ENCODE results near the gene UBE2V1. TPM values are rescaled to one million over a fixed set of nuclear protein-coding genes. Genes with fewer than 3 reads are reported as not detected.
A peak's percentile ranks its signal among the peaks of the same experiment; 100 is the strongest.
"Not testable (repeated sequence)": the region's sequence is repeated elsewhere in the genome, so short reads cannot be mapped to it uniquely, and the experiment has no call there.

The UBE2V1 gene
- total RNA-seq, 2 experiments from 2014 or later: 153 to 154 TPM

- H3K36me3 Mint-ChIP-seq (ENCODE audit: low read depth): peaks cover 33% of the 10 kb centered on the region
- ChIA-PET POLR2A (interaction anchor here (1.2 to 1.5 kb wide), 2 partner anchors 13 to 94 kb away, joined by 3 to 4 read pairs; no protein-coding TSS in a partner anchor), CTCF (interaction anchor here (0.5 to 5.4 kb wide), 14 partner anchors 9 to 239 kb away, joined by 3 to 52 read pairs (median 5); partner anchors contain the start of gene PEDS1)
- no peaks in the 10 kb centered on the region for H3K27me3 Mint-ChIP-seq
- H3K27ac Mint-ChIP-seq: no peak overlapping the region
- H3K4me1 Mint-ChIP-seq: peaks cover 17% of the 10 kb centered on the region
- no peak for DNase-seq
- H3K9me3 Mint-ChIP-seq: no peaks in the 10 kb centered on the region
- no peak overlapping the region for H3K4me3 Mint-ChIP-seq
These were observed 27.8 kb downstream of the UBE2V1 start for GRCh38 chr20:50085146-50085480.

GRCh38 chr20:50083034-50083433 lies 29.9 kb downstream of the UBE2V1 start:
- DNase-seq: no peak
- ChIA-PET CTCF (interaction anchor here (1.2 to 5.4 kb wide), 5 partner anchors 12 to 105 kb away, joined by 3 to 52 read pairs (median 4); no protein-coding TSS in a partner anchor), POLR2A (interaction anchor here (0.7 to 1.2 kb wide), 2 partner anchors 104 to 105 kb away, joined by 3 to 4 read pairs; no protein-coding TSS in a partner anchor)
- Mint-ChIP-seq H3K36me3 (ENCODE audit: low read depth) (peaks cover 27% of the 10 kb centered on the region), H3K4me1 (peaks cover 16% of the 10 kb centered on the region), H3K9me3 (no peaks in the 10 kb centered on the region), H3K27me3 (no peaks in the 10 kb centered on the region), H3K4me3 (no peak overlapping the region), H3K27ac (no peak overlapping the region)

- H3K27ac Mint-ChIP-seq, H3K9me3 Mint-ChIP-seq, H3K27me3 Mint-ChIP-seq, DNase-seq, H3K4me3 Mint-ChIP-seq, POLR2A ChIA-PET: not testable (repeated sequence)
- CTCF ChIA-PET: interaction anchor here (5.4 kb wide), 1 partner anchor 11 kb away, joined by 52 read pairs; no protein-coding TSS in a partner anchor
- peaks cover 27% of the 10 kb centered on the region for H3K36me3 Mint-ChIP-seq (ENCODE audit: low read depth)
- H3K4me1 Mint-ChIP-seq: peaks cover 16% of the 10 kb centered on the region
These were observed 30.9 kb downstream of the UBE2V1 start for GRCh38 chr20:50082056-50082455.

- Mint-ChIP-seq H3K27ac (no peak overlapping the region), H3K9me3 (no peaks in the 10 kb centered on the region), H3K27me3 (no peaks in the 10 kb centered on the region), H3K4me1 (peaks cover 5% of the 10 kb centered on the region), H3K36me3 (ENCODE audit: low read depth) (peaks cover 17% of the 10 kb centered on the region), H3K4me3 (no peak overlapping the region)
- ChIA-PET POLR2A (no interaction called here), CTCF (interaction anchor here (1.5 kb wide), 1 partner anchor 91 kb away, joined by 3 read pairs; no protein-coding TSS in a partner anchor)
- DNase-seq: no peak
These were observed 34.9 kb downstream of the UBE2V1 start for GRCh38 chr20:50077818-50078601.

- no peaks in the 10 kb centered on the region for H3K36me3 Mint-ChIP-seq (ENCODE audit: low read depth)
- CTCF ChIA-PET: interaction anchor here (1.7 kb wide), 1 partner anchor 95 kb away, joined by 5 read pairs; no protein-coding TSS in a partner anchor
- H3K27me3 Mint-ChIP-seq: peaks cover 2% of the 10 kb centered on the region
- no peak overlapping the region for H3K27ac Mint-ChIP-seq
- POLR2A ChIA-PET: no interaction called here
- no peak for DNase-seq
- peaks cover 10% of the 10 kb centered on the region for H3K4me1 Mint-ChIP-seq
- H3K9me3 Mint-ChIP-seq: no peaks in the 10 kb centered on the region
- H3K4me3 Mint-ChIP-seq: no peak overlapping the region
These were observed 39.5 kb downstream of the UBE2V1 start for GRCh38 chr20:50073500-50073899.

GRCh38 chr20:50071039-50071888 lies 41.7 kb downstream of the UBE2V1 start:
- Mint-ChIP-seq H3K27ac (no peak overlapping the region), H3K36me3 (ENCODE audit: low read depth) (no peaks in the 10 kb centered on the region), H3K4me1 (peaks cover 4% of the 10 kb centered on the region), H3K9me3 (no peaks in the 10 kb centered on the region), H3K27me3 (peaks cover 2% of the 10 kb centered on the region), H3K4me3 (peak overlapping the region; percentile 33)
- DNase-seq: peak; percentile 91
- CTCF ChIA-PET: interaction anchor here (0.6 to 10.4 kb wide), 63 partner anchors 9 to 1084 kb away, joined by 3 to 300 read pairs (median 5); partner anchors contain the start of genes PEDS1, SNAI1 and SPATA2
- POLR2A ChIA-PET: interaction anchor here (0.6 to 1.9 kb wide), 7 partner anchors 9 to 95 kb away, joined by 3 to 11 read pairs (median 3); partner anchors contain the start of genes PEDS1 and SNAI1

GRCh38 chr20:50070361-50070760 lies 42.6 kb downstream of the UBE2V1 start:
- peaks cover 2% of the 10 kb centered on the region for H3K27me3 Mint-ChIP-seq
- H3K4me1 Mint-ChIP-seq: peaks cover 4% of the 10 kb centered on the region
- ChIA-PET CTCF (interaction anchor here (0.6 to 10.4 kb wide), 25 partner anchors 9 to 1083 kb away, joined by 3 to 300 read pairs (median 9); partner anchors contain the start of genes SNAI1 and SPATA2), POLR2A (interaction anchor here (1.5 to 1.9 kb wide), 2 partner anchors 92 to 94 kb away, joined by 3 to 11 read pairs; no protein-coding TSS in a partner anchor)
- no peaks in the 10 kb centered on the region for H3K36me3 Mint-ChIP-seq (ENCODE audit: low read depth)
- H3K4me3 Mint-ChIP-seq: no peak overlapping the region
- no peak for DNase-seq
- H3K27ac Mint-ChIP-seq: no peak overlapping the region
- no peaks in the 10 kb centered on the region for H3K9me3 Mint-ChIP-seq

GRCh38 chr20:50068041-50068651 lies 44.8 kb downstream of the UBE2V1 start:
- Mint-ChIP-seq H3K27me3 (peaks cover 2% of the 10 kb centered on the region), H3K27ac (no peak overlapping the region), H3K4me1 (peaks cover 4% of the 10 kb centered on the region), H3K4me3 (no peak overlapping the region), H3K9me3 (no peaks in the 10 kb centered on the region), H3K36me3 (ENCODE audit: low read depth) (no peaks in the 10 kb centered on the region)
- CTCF ChIA-PET: interaction anchor here (1.7 to 10.4 kb wide), 2 partner anchors 89 to 102 kb away, joined by 3 to 300 read pairs; partner anchors contain the start of gene SNAI1
- no peak for DNase-seq
- POLR2A ChIA-PET: interaction anchor here (0.9 kb wide), 1 partner anchor 172 kb away, joined by 3 read pairs; no protein-coding TSS in a partner anchor

GRCh38 chr20:50067461-50067860 lies 45.5 kb downstream of the UBE2V1 start:
- no peaks in the 10 kb centered on the region for H3K9me3 Mint-ChIP-seq
- peaks cover 2% of the 10 kb centered on the region for H3K27me3 Mint-ChIP-seq
- no peak overlapping the region for H3K4me3 Mint-ChIP-seq
- H3K4me1 Mint-ChIP-seq: peaks cover 4% of the 10 kb centered on the region
- no peaks in the 10 kb centered on the region for H3K36me3 Mint-ChIP-seq (ENCODE audit: low read depth)
- CTCF ChIA-PET: interaction anchor here (10.4 kb wide), 1 partner anchor 88 kb away, joined by 300 read pairs; the partner anchor contains the start of gene SNAI1
- no peak overlapping the region for H3K27ac Mint-ChIP-seq
- DNase-seq: no peak
- POLR2A ChIA-PET: no interaction called here

GRCh38 chr20:50067018-50067417 lies 45.9 kb downstream of the UBE2V1 start:
- ChIA-PET CTCF (interaction anchor here (10.4 kb wide), 1 partner anchor 88 kb away, joined by 300 read pairs; the partner anchor contains the start of gene SNAI1), POLR2A (no interaction called here)
- H3K27ac Mint-ChIP-seq: no peak overlapping the region
- H3K4me3 Mint-ChIP-seq: no peak overlapping the region
- H3K27me3 Mint-ChIP-seq: peaks cover 2% of the 10 kb centered on the region
- DNase-seq: no peak
- H3K4me1 Mint-ChIP-seq: peaks cover 4% of the 10 kb centered on the region
- H3K9me3 Mint-ChIP-seq: no peaks in the 10 kb centered on the region
- no peaks in the 10 kb centered on the region for H3K36me3 Mint-ChIP-seq (ENCODE audit: low read depth)

GRCh38 chr20:50066161-50066834 lies 46.7 kb downstream of the UBE2V1 start:
- peaks cover 2% of the 10 kb centered on the region for H3K27me3 Mint-ChIP-seq
- H3K4me3 Mint-ChIP-seq: no peak overlapping the region
- POLR2A ChIA-PET: no interaction called here
- CTCF ChIA-PET: interaction anchor here (10.4 kb wide), 1 partner anchor 87 kb away, joined by 300 read pairs; the partner anchor contains the start of gene SNAI1
- no peak for DNase-seq
- H3K9me3 Mint-ChIP-seq: no peaks in the 10 kb centered on the region
- H3K4me1 Mint-ChIP-seq: peaks cover under 1% of the 10 kb centered on the region
- H3K36me3 Mint-ChIP-seq (ENCODE audit: low read depth): no peaks in the 10 kb centered on the region
- H3K27ac Mint-ChIP-seq: no peak overlapping the region

- CTCF ChIA-PET: interaction anchor here (10.4 kb wide), 1 partner anchor 86 kb away, joined by 300 read pairs; the partner anchor contains the start of gene SNAI1
- Mint-ChIP-seq H3K36me3 (ENCODE audit: low read depth) (no peaks in the 10 kb centered on the region), H3K9me3 (no peaks in the 10 kb centered on the region), H3K27me3 (peaks cover 2% of the 10 kb centered on the region), H3K4me1 (no peaks in the 10 kb centered on the region), H3K27ac (no peak overlapping the region), H3K4me3 (no peak overlapping the region)
- POLR2A ChIA-PET: no interaction called here
- DNase-seq: no peak
These were observed 47.7 kb downstream of the UBE2V1 start for GRCh38 chr20:50065325-50065615.
